ENCODE results near the gene STK33. TPM values are rescaled to one million over a fixed set of nuclear protein-coding genes. Genes with fewer than 3 reads are reported as not detected.

Gene STK33
- total RNA-seq, 1 donor from 2014 or later, result 0.53 TPM

GRCh38 chr11:8617063-8617462 lies 23.0 kb upstream of the STK33 start:
- peaks cover 2% of the 10 kb centered on the region for H3K36me3 ChIP-seq (ENCODE audit: control insufficient read depth, insufficient read depth, low read length)
- no peak for DNase-seq (ENCODE audit: low read depth)
- no peaks in the 10 kb centered on the region for H3K27me3 ChIP-seq (ENCODE audit: control insufficient read depth, insufficient read depth, low read length)
- peak; percentile 81 for FAIRE-seq
- no peak overlapping the region for H3K4me3 ChIP-seq (ENCODE audit: low read depth, low read length)
- no peak for TF ChIP-seq CTCF (IDR thresholded peaks at IDR 0.05; ENCODE audit: insufficient read depth, low read length, severe bottlenecking)

- no peak overlapping the region for H3K4me3 ChIP-seq (ENCODE audit: low read depth, low read length)
- no peak for TF ChIP-seq CTCF (IDR thresholded peaks at IDR 0.05; ENCODE audit: insufficient read depth, low read length, severe bottlenecking)
- no peaks in the 10 kb centered on the region for H3K27me3 ChIP-seq (ENCODE audit: control insufficient read depth, insufficient read depth, low read length)
- FAIRE-seq (peak; percentile 28), DNase-seq (ENCODE audit: low read depth) (peak; percentile 88)
- peaks cover 1% of the 10 kb centered on the region for H3K36me3 ChIP-seq (ENCODE audit: control insufficient read depth, insufficient read depth, low read length)
Observed at GRCh38 chr11:8615291-8616032, 21.4 kb upstream of the STK33 start.

- no peak for FAIRE-seq
- DNase-seq (ENCODE audit: low read depth), result no peak
- TF ChIP-seq CTCF (IDR thresholded peaks at IDR 0.05; ENCODE audit: insufficient read depth, low read length, severe bottlenecking), result no peak
- Histone ChIP-seq H3K4me3 (ENCODE audit: low read depth, low read length) (no peak overlapping the region), H3K27me3 (ENCODE audit: control insufficient read depth, insufficient read depth, low read length) (no peaks in the 10 kb centered on the region), H3K36me3 (ENCODE audit: control insufficient read depth, insufficient read depth, low read length) (peaks cover 1% of the 10 kb centered on the region)
Observed at GRCh38 chr11:8614497-8614896, 20.5 kb upstream of the STK33 start.

GRCh38 chr11:8613036-8613435 lies 19.0 kb upstream of the STK33 start:
- FAIRE-seq (no peak), DNase-seq (ENCODE audit: low read depth) (no peak)
- Histone ChIP-seq H3K4me3 (ENCODE audit: low read depth, low read length) (no peak overlapping the region), H3K36me3 (ENCODE audit: control insufficient read depth, insufficient read depth, low read length) (peaks cover 1% of the 10 kb centered on the region), H3K27me3 (ENCODE audit: control insufficient read depth, insufficient read depth, low read length) (no peaks in the 10 kb centered on the region)
- TF ChIP-seq CTCF (IDR thresholded peaks at IDR 0.05; ENCODE audit: insufficient read depth, low read length, severe bottlenecking), result no peak

GRCh38 chr11:8612522-8612921 lies 18.5 kb upstream of the STK33 start:
- no peak overlapping the region for H3K4me3 ChIP-seq (ENCODE audit: low read depth, low read length)
- no peak for TF ChIP-seq CTCF (IDR thresholded peaks at IDR 0.05; ENCODE audit: insufficient read depth, low read length, severe bottlenecking)

More at GRCh38 chr11:8612522-8612921, 18.5 kb upstream of the STK33 start:
- Histone ChIP-seq H3K36me3 (ENCODE audit: control insufficient read depth, insufficient read depth, low read length) (peaks cover 1% of the 10 kb centered on the region), H3K27me3 (ENCODE audit: control insufficient read depth, insufficient read depth, low read length) (no peaks in the 10 kb centered on the region)
- no peak for FAIRE-seq
- no peak for DNase-seq (ENCODE audit: low read depth)
